Activated CD4-positive, CD25-positive, alpha-beta regulatory T cell (primary cell): Measurements from ENCODE around the gene CEMIP2.
A peak's percentile ranks its signal among the peaks of the same experiment; 100 is the strongest.

Source experiments
- DNase-seq, 4 experiments: peaks; one replicate each; lab custom pipeline; 2025; lab: John Stamatoyannopoulos, UW

CEMIP2 gene

GRCh38 chr9:71769175-71770161 is 1.2 kb upstream of the CEMIP2 start:
- DNase-seq = peak; percentile 26 to 51 (median 40)

- DNase-seq = no peak
Measured at GRCh38 chr9:71767776-71768321, 464 bp downstream of the CEMIP2 start.

- no peak for DNase-seq
Measured at GRCh38 chr9:71767163-71767775, 1.0 kb downstream of the CEMIP2 start.

- DNase-seq = no peak
Measured at GRCh38 chr9:71766663-71767062, 1.6 kb downstream of the CEMIP2 start.

- no peak for DNase-seq
Measured at GRCh38 chr9:71765693-71766092, 2.6 kb downstream of the CEMIP2 start.

GRCh38 chr9:71764891-71765290 is 3.4 kb downstream of the CEMIP2 start:
- DNase-seq = no peak

- DNase-seq = no peak
Measured at GRCh38 chr9:71764463-71764862, 3.9 kb downstream of the CEMIP2 start.

- DNase-seq = no peak
Measured at GRCh38 chr9:71763832-71764231, 4.5 kb downstream of the CEMIP2 start.

GRCh38 chr9:71762900-71763653 is 5.2 kb downstream of the CEMIP2 start:
- DNase-seq = no peak

- DNase-seq = no peak
Measured at GRCh38 chr9:71761938-71762353, 6.4 kb downstream of the CEMIP2 start.

GRCh38 chr9:71760901-71761300 is 7.4 kb downstream of the CEMIP2 start:
- DNase-seq = no peak

- DNase-seq = no peak
Measured at GRCh38 chr9:71758785-71759184, 9.5 kb downstream of the CEMIP2 start.

GRCh38 chr9:71758277-71758676 is 10.0 kb downstream of the CEMIP2 start:
- DNase-seq = no peak

- no peak for DNase-seq
Measured at GRCh38 chr9:71756753-71757152, 11.6 kb downstream of the CEMIP2 start.

- DNase-seq = no peak
Measured at GRCh38 chr9:71755869-71756268, 12.4 kb downstream of the CEMIP2 start.

- DNase-seq = no peak
Measured at GRCh38 chr9:71755230-71755629, 13.1 kb downstream of the CEMIP2 start.

- no peak for DNase-seq
Measured at GRCh38 chr9:71754151-71754550, 14.2 kb downstream of the CEMIP2 start.

- no peak for DNase-seq
Measured at GRCh38 chr9:71752928-71753327, 15.4 kb downstream of the CEMIP2 start.

GRCh38 chr9:71752352-71752751 is 16.0 kb downstream of the CEMIP2 start:
- DNase-seq = no peak

GRCh38 chr9:71748280-71748743 is 20.0 kb downstream of the CEMIP2 start:
- DNase-seq = no peak

- no peak for DNase-seq
Measured at GRCh38 chr9:71747576-71747975, 20.7 kb downstream of the CEMIP2 start.

GRCh38 chr9:71746758-71747125 is 21.6 kb downstream of the CEMIP2 start:
- DNase-seq = no peak
